Esophagus squamous epithelium (tissue), 4 donors: ENCODE measurements around the gene ZFHX3.

Experiments
- POLR2A ChIP-seq, 4 donors: fragments of 450-650 bp; IDR thresholded peaks; one replicate each; pipeline ENCODE4 v1.6.1; 2017; ENCODE audit warnings: antibody characterized with exemption in 4 of 4, mild to moderate bottlenecking in 4 of 4, moderate library complexity in 3 of 4
- TF ChIP-seq, protein P1 (sequence below), 6 experiments: fragments of 450-650 bp in 4 of 6; fragments of 200-600 bp in 2 of 6; sonication (generic) in 2 of 6; IDR thresholded peaks; one replicate each; pipeline ENCODE4 v1.5.1; 2016 to 2019; ENCODE audit warnings: antibody characterized with exemption in 6 of 6, mild to moderate bottlenecking in 4 of 6, moderate library complexity in 4 of 6

DNA sequence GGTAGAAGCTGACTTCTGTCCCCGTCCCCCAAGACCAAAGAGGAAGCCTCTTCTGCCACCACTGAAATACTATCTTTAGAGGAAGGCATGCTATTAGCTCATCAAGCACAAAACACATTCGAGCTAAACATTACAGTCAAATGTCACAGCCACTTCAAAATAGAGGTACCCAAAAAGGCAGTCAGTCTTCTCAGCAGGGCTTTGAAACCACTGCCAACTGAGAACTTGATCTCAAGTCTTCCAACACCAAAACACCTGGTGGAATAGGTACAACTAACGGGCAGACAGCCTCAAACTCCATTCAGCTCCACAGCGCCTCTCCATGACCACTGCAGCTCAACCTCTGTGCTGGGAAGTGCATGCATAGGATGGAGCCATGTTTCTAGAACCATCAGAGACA is 36.0 kb downstream of the ZFHX3 start:
- TF ChIP-seq, protein P1, sequence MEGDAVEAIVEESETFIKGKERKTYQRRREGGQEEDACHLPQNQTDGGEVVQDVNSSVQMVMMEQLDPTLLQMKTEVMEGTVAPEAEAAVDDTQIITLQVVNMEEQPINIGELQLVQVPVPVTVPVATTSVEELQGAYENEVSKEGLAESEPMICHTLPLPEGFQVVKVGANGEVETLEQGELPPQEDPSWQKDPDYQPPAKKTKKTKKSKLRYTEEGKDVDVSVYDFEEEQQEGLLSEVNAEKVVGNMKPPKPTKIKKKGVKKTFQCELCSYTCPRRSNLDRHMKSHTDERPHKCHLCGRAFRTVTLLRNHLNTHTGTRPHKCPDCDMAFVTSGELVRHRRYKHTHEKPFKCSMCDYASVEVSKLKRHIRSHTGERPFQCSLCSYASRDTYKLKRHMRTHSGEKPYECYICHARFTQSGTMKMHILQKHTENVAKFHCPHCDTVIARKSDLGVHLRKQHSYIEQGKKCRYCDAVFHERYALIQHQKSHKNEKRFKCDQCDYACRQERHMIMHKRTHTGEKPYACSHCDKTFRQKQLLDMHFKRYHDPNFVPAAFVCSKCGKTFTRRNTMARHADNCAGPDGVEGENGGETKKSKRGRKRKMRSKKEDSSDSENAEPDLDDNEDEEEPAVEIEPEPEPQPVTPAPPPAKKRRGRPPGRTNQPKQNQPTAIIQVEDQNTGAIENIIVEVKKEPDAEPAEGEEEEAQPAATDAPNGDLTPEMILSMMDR (IDR thresholded peaks at IDR 0.05): no peak
- TF ChIP-seq POLR2A (IDR thresholded peaks at IDR 0.05): no peak
